Measurements from ENCODE around the gene CREBL2. TPM values are rescaled to one million over a fixed set of nuclear protein-coding genes. Genes with fewer than 3 reads are reported as not detected.
"Not testable (repeated sequence)": the region's sequence is repeated elsewhere in the genome, so short reads cannot be mapped to it uniquely, and the experiment has no call there.

Gene CREBL2
- total RNA-seq, 1 donor = 49.9 TPM

GRCh38 chr12:12648951-12649650 lies 37.4 kb downstream of the CREBL2 start:
- no peak for DNase-seq (ENCODE audit: low read depth)
- TF ChIP-seq, protein P1, sequence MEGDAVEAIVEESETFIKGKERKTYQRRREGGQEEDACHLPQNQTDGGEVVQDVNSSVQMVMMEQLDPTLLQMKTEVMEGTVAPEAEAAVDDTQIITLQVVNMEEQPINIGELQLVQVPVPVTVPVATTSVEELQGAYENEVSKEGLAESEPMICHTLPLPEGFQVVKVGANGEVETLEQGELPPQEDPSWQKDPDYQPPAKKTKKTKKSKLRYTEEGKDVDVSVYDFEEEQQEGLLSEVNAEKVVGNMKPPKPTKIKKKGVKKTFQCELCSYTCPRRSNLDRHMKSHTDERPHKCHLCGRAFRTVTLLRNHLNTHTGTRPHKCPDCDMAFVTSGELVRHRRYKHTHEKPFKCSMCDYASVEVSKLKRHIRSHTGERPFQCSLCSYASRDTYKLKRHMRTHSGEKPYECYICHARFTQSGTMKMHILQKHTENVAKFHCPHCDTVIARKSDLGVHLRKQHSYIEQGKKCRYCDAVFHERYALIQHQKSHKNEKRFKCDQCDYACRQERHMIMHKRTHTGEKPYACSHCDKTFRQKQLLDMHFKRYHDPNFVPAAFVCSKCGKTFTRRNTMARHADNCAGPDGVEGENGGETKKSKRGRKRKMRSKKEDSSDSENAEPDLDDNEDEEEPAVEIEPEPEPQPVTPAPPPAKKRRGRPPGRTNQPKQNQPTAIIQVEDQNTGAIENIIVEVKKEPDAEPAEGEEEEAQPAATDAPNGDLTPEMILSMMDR (IDR thresholded peaks at IDR 0.05; ENCODE audit: insufficient read depth, low read length) = no peak
- H3K4me3 ChIP-seq (ENCODE audit: low read depth, low read length) = no peak overlapping the region

DNA sequence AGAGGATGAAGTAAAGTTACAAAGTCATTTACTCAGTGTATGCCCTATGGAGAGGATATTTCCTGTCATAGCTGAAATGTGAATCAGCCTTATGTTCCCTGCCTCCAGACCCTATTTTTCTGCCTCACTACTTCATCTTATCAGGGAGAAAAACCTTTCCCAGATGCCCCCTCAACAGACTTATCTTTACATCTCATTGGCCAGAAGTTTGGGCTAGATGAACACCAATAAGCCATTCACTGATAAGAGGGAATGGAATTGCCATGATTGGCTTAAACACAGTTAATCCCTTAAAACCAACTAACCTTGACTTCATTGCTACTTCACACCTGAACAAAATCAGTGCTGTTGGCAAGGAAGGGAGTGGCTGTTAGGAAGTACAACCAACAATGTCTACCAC lies 40.1 kb downstream of the CREBL2 start:
- no peak for DNase-seq (ENCODE audit: low read depth)
- TF ChIP-seq, protein P1 (IDR thresholded peaks at IDR 0.05; ENCODE audit: insufficient read depth, low read length) = no peak
- H3K4me3 ChIP-seq (ENCODE audit: low read depth, low read length) = no peak overlapping the region

DNA sequence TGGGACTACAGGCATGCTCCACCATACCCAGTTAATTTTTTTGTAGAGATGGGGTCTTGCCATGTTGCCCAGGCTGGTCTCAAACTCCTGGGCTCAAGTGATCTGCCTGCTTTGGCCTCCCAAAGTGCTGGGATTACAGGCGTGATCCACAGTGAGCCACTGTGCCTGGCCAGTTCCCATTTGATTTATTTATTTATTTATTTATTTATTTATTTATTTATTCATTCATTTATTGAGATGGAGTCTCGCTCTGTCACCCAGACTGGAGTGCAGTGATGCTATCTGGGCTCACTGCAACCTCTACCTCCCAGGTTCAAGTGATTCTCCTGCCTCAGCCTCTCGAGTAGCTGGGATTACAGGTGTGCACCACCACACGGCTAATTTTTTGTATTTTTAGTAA lies 41.0 kb downstream of the CREBL2 start:
- not testable (repeated sequence) for DNase-seq (ENCODE audit: low read depth); H3K4me3 ChIP-seq (ENCODE audit: low read depth, low read length)

DNA sequence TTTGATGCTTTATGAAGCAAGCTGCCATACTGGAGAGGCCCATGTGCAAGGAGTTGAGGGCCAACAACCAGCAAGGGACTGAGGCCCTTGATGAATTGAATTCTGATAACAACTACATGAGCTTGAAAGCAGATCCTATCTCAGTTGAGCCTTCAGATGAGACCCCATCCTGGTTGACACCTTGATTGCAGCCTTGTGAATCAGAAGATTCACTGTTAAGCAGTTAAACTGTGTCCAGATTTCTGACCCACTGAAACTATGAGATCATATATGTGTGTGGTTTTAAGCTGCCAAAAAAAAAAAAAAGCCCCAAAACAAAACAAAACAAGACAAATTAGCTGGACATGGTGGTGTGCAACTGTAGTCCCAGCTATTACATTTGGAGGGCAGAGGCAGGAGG lies 42.2 kb downstream of the CREBL2 start:
- H3K4me3 ChIP-seq (ENCODE audit: low read depth, low read length) = no peak overlapping the region
- TF ChIP-seq, protein P1 (IDR thresholded peaks at IDR 0.05; ENCODE audit: insufficient read depth, low read length) = no peak
- DNase-seq (ENCODE audit: low read depth) = no peak

DNA sequence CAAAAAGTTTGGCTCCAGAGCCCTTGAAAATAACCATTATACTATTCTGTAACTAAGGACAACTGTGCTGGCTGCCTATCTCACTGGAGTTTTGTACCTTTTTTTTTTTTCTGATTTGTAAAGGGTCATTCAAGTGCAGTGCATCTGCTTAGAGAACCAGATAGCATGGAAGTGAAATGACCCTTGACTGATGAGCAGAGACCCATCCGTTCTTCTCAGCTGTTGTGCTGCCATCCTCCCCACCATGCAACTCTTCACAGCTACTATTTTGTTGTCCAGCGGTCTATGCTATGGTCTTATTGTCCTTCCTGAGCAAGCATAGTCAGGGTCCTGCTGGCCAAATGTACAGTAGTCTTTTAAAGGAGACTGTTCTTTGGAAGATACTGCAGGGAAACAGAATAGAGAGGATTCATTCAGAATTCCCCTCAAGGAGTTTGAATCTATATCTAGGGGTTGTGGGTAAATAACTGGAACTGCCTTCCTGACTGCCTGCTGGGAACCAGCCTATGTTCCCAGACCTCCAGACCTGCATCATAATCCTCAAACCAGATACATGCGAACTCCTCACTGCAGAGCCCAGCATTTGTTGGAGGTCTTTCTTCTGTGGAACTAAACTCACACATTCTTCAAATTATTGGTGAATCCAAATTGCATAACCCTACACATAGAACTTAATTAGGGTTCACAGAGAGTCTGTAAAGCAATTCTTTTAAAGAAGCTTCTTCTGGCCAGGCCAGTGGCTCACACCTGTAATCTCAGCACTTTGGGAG lies 43.2 kb downstream of the CREBL2 start:
- no peak overlapping the region for H3K4me3 ChIP-seq (ENCODE audit: low read depth, low read length)
- DNase-seq (ENCODE audit: low read depth) = no peak
- TF ChIP-seq, protein P1 (IDR thresholded peaks at IDR 0.05; ENCODE audit: insufficient read depth, low read length) = no peak

GRCh38 chr12:12660201-12660600 lies 48.5 kb downstream of the CREBL2 start:
- TF ChIP-seq, protein P1 (IDR thresholded peaks at IDR 0.05; ENCODE audit: insufficient read depth, low read length) = no peak
- no peak overlapping the region for H3K4me3 ChIP-seq (ENCODE audit: low read depth, low read length)
- peak; percentile 56 for DNase-seq (ENCODE audit: low read depth)

GRCh38 chr12:12661086-12661856 lies 49.6 kb downstream of the CREBL2 start:
- peak; percentile 94 for DNase-seq (ENCODE audit: low read depth)
- TF ChIP-seq, protein P1 (IDR thresholded peaks at IDR 0.05; ENCODE audit: insufficient read depth, low read length) = no peak
- H3K4me3 ChIP-seq (ENCODE audit: low read depth, low read length) = no peak overlapping the region
